Mucosa of rectum (tissue), 2 donors: ENCODE data around the gene RALGAPA1.
"Not testable (repeated sequence)": the region's sequence is repeated elsewhere in the genome, so short reads cannot be mapped to it uniquely, and the experiment has no call there.

Experiments used
- H3K27ac ChIP-seq, 2 donors: one replicate each; pipeline ENCODE4 v1.7.0; 2013; ENCODE audit warnings: inconsistent platforms in 2 of 2, low read depth in 2 of 2, low read length in 2 of 2
- H3K27me3 ChIP-seq, 2 donors: one replicate each; pipeline ENCODE4 v1.7.0; 2013; ENCODE audit warnings: low read length in 2 of 2; ENCODE audit not compliant: control insufficient read depth in 2 of 2, insufficient read depth in 2 of 2
- H3K36me3 ChIP-seq, 2 donors: one replicate each; pipeline ENCODE4 v1.7.0; 2013; ENCODE audit warnings: low read length in 2 of 2; ENCODE audit not compliant: control insufficient read depth in 2 of 2, insufficient read depth in 2 of 2
- H3K4me1 ChIP-seq, 2 donors: one replicate each; pipeline ENCODE4 v1.7.0; 2013; ENCODE audit warnings: low read length in 2 of 2, mild to moderate bottlenecking in 1 of 2; ENCODE audit not compliant: control insufficient read depth in 2 of 2, insufficient read depth in 2 of 2
- H3K4me3 ChIP-seq, 2 donors: one replicate each; pipeline ENCODE4 v1.7.0; 2013; ENCODE audit warnings: low read length in 2 of 2
- H3K9ac ChIP-seq, 2 donors: one replicate each; pipeline ENCODE4 v1.7.0; 2013; ENCODE audit warnings: low read length in 2 of 2, low read depth in 1 of 2, mild to moderate bottlenecking in 1 of 2
- H3K9me3 ChIP-seq, 2 donors: one replicate each; pipeline ENCODE4 v1.7.0; 2013; ENCODE audit warnings: low read length in 2 of 2; ENCODE audit not compliant: control insufficient read depth in 2 of 2
- donor health status: healthy.
- donor health status: Normal muscosa, but diverticular disease.

The RALGAPA1 gene

GRCh38 chr14:35806006-35806907 lies 2.8 kb downstream of the RALGAPA1 start:
- Histone ChIP-seq H3K4me1 (peaks cover 17 to 20% of the 10 kb centered on the region in 2 donors), H3K9me3 (no peaks in the 10 kb centered on the region), H3K9ac (no peak overlapping the region), H3K27me3 (no peaks in the 10 kb centered on the region), H3K4me3 (peak overlapping the region in 1 of 2 donors; percentile 81), H3K27ac (no peak overlapping the region), H3K36me3 (peaks cover 0 to 3% of the 10 kb centered on the region in 2 donors)

DNA sequence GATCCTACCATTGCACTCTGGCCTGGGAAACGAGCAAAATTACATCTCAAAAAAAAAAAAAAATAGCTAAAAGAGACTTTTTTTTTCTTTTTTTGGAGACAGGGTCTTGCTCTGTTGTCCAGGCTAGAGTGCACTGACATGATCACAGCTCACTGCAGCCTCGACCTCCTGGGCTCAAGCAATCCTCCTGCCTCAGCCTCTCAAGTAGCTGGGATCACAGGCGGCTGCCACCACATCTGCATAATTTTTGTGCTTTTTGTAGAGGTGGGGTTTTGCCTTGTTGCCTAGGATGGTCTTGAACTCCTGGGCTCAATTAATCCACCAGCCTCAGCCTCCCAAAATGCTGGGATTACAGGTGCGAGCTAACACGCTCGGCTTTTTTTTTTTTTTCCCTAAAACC lies 11.3 kb downstream of the RALGAPA1 start:
- H3K27me3 ChIP-seq, result no peaks in the 10 kb centered on the region
- no peaks in the 10 kb centered on the region for H3K36me3 ChIP-seq
- H3K9ac ChIP-seq, result no peak overlapping the region
- H3K27ac ChIP-seq, result no peak overlapping the region
- H3K9me3 ChIP-seq, result no peaks in the 10 kb centered on the region
- H3K4me3 ChIP-seq, result no peak overlapping the region
- H3K4me1 ChIP-seq, result peaks cover 4% of the 10 kb centered on the region in 2 donors

DNA sequence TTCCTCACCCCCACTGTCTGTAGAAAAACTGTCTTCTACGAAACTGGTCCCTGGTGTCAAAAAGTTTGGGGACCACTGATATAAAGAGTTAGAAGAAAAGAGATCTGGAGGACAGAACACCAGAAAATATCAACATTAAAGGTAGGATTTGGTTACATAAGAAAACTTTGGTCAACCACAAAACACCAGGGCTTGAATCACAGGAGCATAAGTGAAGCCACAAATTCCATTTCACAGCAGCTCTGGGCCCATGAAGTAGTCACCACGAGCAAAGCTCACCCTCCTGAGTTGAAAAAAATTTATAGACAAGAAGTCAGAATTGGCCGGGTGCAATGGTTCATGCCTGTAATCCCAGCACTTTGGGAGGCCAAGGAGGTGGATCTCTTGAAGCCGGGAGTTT lies 19.4 kb downstream of the RALGAPA1 start:
- H3K9me3 ChIP-seq, result no peaks in the 10 kb centered on the region
- H3K36me3 ChIP-seq, result no peaks in the 10 kb centered on the region
- H3K27me3 ChIP-seq, result no peaks in the 10 kb centered on the region
- no peak overlapping the region for H3K27ac ChIP-seq
- no peak overlapping the region for H3K9ac ChIP-seq
- H3K4me3 ChIP-seq, result no peak overlapping the region
- no peaks in the 10 kb centered on the region for H3K4me1 ChIP-seq

DNA sequence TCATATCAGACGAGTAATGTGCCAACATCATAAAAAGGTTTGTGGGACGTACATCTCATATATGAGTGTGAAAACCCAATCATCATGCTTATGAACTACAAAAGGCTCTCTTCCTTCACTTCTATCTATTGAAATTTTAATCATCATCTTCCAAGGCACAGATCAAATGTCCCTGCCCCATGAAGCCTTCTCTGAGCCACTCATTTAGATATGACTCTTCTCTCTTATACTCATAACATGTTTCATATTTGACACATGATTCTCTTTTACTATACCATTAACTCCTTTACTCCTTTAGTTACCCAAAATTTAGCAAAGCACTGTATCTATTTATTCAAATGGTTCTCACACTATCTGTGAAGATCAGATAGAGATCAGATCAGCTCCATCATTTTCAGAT lies 22.2 kb downstream of the RALGAPA1 start:
- Histone ChIP-seq H3K27me3 (no peaks in the 10 kb centered on the region), H3K4me1 (no peaks in the 10 kb centered on the region), H3K4me3 (no peak overlapping the region), H3K36me3 (no peaks in the 10 kb centered on the region), H3K9me3 (no peaks in the 10 kb centered on the region), H3K27ac (no peak overlapping the region), H3K9ac (no peak overlapping the region)

DNA sequence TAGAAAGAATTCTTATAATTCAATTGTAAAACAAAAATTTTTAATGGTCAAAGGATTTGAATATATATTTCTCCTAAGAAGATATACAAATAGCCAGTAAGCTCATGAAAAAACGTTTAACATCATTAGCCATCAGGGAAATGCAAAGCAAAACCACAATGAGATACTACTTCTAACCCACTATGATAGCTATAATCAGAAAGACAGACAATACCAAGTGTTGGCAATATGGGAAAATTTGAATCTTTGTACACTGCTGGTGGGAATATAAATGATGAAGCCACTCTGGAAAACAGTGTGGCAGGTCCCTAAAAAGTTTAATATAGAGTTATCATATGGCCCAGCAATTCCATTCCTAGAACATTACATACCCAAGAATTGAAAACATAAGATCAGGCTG lies 25.4 kb downstream of the RALGAPA1 start:
- Histone ChIP-seq H3K27ac (no peak overlapping the region), H3K9ac (no peak overlapping the region), H3K27me3 (no peaks in the 10 kb centered on the region), H3K9me3 (no peaks in the 10 kb centered on the region), H3K36me3 (no peaks in the 10 kb centered on the region), H3K4me1 (no peaks in the 10 kb centered on the region), H3K4me3 (no peak overlapping the region)

DNA sequence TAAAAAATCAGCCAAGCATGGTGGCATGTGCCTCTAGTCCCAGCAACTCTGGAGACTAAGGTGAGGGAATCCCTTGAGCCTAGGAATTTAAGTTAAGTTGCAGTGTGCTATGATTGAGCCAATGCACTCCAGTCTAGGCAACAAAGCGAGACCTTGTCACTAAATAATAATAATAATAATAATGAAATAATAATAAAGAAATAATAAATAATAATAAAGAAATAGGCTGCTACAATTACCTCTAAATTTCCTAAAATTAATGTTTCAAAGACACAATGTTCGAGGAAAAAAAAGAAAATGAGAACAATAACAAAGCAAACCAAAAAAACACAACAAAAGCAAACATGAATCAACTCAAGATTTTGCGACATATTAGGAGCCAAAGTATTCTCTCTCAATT lies 29.7 kb downstream of the RALGAPA1 start:
- Histone ChIP-seq H3K27ac (no peak overlapping the region), H3K4me3 (no peak overlapping the region), H3K36me3 (no peaks in the 10 kb centered on the region), H3K9ac (no peak overlapping the region), H3K4me1 (no peaks in the 10 kb centered on the region), H3K9me3 (no peaks in the 10 kb centered on the region), H3K27me3 (no peaks in the 10 kb centered on the region)

- not testable (repeated sequence) for H3K36me3 ChIP-seq, H3K9ac ChIP-seq, H3K27me3 ChIP-seq, H3K4me1 ChIP-seq, H3K4me3 ChIP-seq, H3K27ac ChIP-seq, H3K9me3 ChIP-seq
Measured at GRCh38 chr14:35777550-35777949, 31.5 kb downstream of the RALGAPA1 start.

DNA sequence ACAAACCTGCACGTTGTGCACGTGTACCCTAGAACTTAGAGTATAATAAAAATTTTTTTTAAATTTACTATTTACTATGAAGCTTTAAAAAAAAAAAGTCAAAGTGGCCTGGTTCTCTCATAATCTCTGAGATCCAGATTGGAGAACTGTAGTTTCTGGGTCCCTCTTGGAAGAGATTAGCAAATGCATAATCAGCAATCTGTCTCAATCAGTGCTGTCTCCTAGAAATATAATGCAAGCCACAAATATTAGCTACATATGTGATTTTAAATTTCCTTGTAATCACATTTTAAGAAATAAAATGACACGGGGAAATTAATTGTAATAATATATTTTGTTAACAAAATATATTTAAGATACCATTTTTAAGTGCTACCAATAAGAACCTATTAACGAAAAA lies 32.3 kb downstream of the RALGAPA1 start:
- Histone ChIP-seq H3K4me3 (no peak overlapping the region), H3K9me3 (no peaks in the 10 kb centered on the region), H3K4me1 (no peaks in the 10 kb centered on the region), H3K27ac (no peak overlapping the region), H3K9ac (no peak overlapping the region), H3K27me3 (no peaks in the 10 kb centered on the region), H3K36me3 (peaks cover 2% of the 10 kb centered on the region in 2 donors)

- H3K36me3 ChIP-seq, H3K27ac ChIP-seq, H3K9ac ChIP-seq, H3K4me3 ChIP-seq, H3K4me1 ChIP-seq, H3K9me3 ChIP-seq, H3K27me3 ChIP-seq: not testable (repeated sequence)
Measured at GRCh38 chr14:35776085-35776484, 33.0 kb downstream of the RALGAPA1 start.

- H3K36me3 ChIP-seq, result peaks cover 10 to 13% of the 10 kb centered on the region in 2 donors
- no peak overlapping the region for H3K27ac ChIP-seq
- no peaks in the 10 kb centered on the region for H3K9me3 ChIP-seq
- no peak overlapping the region for H3K4me3 ChIP-seq
- no peaks in the 10 kb centered on the region for H3K27me3 ChIP-seq
- H3K4me1 ChIP-seq, result no peaks in the 10 kb centered on the region
- H3K9ac ChIP-seq, result no peak overlapping the region
Measured at GRCh38 chr14:35766700-35767082, 42.4 kb downstream of the RALGAPA1 start.
